HG02571 (cell line): ENCODE results near the gene TXNL4A.
"Not testable (repeated sequence)": the region's sequence is repeated elsewhere in the genome, so short reads cannot be mapped to it uniquely, and the experiment has no call there.

Experiments
- ATAC-seq: cut with Tn5 transposase; IDR thresholded peaks from one replicate; pipeline ENCODE4 v1.9.1; 2021; ENCODE audit warnings: mild to moderate bottlenecking, moderate library complexity; ENCODE audit not compliant: unreplicated experiment

TXNL4A gene

DNA sequence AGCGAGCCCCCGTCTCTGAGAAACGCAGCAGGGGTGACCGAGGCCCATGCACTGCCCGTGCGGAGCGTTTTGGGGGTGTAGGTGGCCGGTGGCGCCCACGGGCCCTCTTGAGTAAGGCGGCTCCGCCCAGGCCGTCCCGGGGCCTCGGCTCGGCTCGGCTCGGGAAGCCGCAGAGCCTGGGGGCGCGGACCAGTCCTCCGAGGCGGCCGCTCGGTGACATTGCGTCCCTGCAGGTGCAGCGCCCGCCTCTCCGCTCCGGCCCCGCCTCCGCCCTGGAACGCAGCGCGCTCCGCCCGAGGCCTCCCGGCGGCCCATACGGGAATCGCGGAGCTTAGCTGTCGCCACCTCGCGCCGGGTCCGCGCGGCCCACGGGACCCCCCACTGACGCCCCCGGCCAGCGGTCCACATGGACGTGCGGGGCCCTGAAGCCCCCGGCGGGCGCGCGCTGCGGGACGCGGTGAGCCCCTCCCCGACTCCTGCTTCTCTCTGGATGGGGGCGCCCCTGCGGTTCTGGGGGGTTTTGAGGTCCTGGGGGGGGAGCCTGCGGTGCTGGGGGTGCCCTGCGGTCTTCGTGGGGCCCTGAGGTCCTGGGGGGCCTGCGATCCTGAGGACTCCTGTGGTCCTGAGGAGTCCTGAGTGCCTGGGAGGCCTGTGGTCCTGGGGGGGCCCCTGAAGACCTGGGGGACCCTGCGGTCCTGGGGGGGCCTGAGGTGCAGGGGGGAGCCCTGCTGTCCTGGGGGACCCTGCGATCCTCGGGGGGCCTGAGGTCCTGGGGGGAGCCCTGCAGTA is 23.8 kb downstream of the TXNL4A start, which contains the start of gene HSBP1L1:
Gene HSBP1L1 (plus strand): TSS at position 314 of the 789 bp plus-strand sequence. CDS start 93 bp downstream, at position 407.
- peak; percentile 68 for ATAC-seq

GRCh38 chr18:79963658-79964329 is 24.6 kb downstream of the TXNL4A start:
- ATAC-seq, result no peak

DNA sequence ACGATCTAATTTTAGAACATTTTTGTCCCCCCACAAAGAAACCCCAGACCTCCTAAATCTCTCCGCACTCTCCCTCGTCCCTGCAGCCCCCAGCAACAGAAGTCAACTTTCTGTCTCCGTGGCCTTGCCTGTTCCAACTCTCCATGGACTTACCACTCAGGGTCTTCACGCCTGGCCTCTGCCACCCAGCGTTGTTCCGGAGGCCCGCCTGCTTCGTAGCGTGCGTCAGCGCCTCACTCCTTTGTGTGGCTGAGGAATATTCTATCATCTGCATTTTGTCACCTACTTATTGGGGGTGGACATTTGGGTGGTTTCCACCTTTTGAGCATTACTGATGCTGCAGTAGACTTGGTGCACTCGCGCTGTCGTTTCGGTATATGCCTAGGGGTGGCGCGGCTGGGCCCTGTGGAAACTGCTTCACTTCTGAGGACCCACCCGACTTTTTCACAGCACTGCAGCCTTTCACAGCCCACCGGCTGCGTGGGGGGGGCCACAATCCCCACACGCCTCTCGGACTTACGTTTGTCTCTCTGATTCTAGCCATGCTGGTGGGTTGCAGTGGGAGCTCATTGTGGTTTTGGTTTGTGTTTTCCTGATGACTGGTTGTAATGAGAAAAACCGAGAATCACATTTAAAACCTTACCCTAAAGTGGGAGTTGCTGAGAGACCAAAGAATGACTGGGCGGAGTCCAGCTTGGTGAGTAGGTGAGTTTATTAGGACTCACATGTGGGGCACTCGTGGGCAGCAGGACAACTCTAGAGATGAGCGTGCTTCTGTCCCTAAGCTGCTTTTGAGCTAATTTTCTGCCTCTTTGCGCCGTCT is 25.3 kb downstream of the TXNL4A start:
- peak; percentile 55 for ATAC-seq

DNA sequence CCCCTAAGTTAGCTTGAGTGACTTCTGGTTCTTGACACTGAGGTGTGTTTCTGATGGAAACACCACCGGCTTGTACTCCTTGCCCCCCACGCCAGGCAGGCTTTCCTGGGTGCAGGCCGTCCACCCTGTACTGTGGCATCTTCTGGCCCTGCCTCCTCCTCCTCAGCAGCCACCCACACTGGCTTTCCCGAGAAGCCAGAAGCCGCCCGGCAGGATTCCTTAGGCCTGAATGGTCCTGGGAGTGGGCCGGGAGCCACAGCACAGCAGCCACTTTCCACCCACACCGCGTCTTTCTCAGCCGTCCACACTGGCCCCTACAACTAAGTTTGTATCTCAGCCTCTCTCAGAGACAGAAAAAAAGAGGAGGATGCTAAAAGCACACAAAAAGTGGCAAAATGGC is 26.1 kb downstream of the TXNL4A start:
- no peak for ATAC-seq

- no peak for ATAC-seq
These were observed 26.7 kb downstream of the TXNL4A start for GRCh38 chr18:79961527-79962291.

DNA sequence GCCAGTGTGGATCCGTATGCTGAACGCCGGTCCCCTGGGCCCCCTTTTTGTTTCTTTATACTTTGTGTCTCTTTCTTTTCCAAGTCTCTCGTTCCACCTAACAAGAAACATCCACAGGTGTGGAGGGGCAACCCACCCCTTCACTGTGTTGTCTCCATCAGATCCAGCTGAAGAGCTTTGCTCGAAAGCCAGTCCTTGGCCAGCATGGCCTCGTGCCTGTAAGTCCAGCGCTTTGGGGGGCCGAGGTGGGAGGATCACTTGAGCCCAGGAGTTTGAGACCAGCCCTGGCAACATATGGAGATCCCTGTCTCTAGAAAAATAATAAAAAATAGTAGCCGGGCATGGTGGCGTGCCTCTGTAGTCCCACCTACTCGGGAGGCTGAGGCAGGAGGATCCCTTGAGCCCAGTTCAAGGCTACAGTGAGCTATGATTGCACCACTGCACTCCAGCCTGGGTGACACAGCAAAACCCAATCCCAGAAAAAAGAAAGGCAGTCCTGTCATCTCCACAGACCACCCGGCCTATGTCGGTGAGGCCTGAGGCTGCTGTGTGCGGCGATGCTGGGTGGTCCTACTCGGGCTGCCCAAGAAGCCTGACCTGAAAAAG is 27.3 kb downstream of the TXNL4A start:
- no peak for ATAC-seq

- ATAC-seq, result not testable (repeated sequence)
These were observed 28.1 kb downstream of the TXNL4A start for GRCh38 chr18:79960161-79960801.

- no peak for ATAC-seq
These were observed 29.4 kb downstream of the TXNL4A start for GRCh38 chr18:79958981-79959380.

DNA sequence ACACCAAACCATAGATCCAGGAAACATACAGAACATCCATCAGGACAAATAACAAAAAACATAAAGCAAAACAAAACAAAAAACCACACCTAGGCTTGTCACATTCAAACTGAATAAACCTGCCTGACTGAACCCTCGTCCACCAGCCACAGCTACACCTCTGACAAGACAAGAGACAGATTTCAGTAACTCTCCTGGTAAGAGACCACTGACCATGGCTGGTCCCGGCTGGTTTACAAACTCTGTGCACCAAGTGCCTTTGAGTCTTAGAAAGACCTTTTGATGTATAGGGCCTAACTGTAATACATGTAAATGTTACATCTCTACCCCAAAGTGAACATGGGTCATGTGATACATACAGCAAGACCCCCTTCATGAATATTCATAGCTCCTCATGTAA is 32.1 kb downstream of the TXNL4A start:
- ATAC-seq, result no peak

DNA sequence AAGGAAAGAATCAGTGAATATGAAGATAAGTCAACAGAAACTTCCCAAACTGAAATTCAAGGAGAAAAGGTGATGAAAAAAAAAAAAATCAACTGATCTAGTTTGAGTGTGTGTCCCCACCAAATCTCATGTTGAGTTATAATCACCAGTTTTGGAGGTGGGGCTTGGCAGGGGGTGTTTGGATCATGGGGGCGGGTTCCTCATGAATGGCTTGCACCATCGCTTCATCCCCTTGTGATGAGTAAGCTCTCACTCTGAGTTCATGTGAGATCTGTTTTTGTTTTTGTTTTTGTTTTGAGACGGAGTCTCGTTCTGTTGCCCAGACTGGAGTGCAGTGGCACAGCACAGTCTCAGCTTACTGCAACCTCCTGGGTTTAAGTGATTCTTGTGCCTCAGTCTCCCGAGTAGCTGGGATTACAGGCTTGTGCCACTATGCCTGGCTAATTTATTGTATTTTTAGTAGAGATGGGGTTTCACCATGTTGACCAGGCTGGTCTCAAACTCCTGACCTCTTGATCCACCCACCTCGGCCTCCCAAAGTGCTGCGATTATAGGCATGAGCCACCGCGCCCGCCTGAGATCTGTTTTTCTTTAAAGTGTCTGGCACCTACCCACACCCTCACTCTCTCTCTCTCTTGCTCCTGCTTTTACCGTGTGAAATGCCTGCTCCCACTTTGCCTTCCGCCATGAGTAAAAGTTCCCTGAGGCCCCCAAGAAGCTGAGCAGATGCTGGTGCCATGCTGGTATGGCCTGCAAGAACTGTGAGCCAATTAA is 32.9 kb downstream of the TXNL4A start:
- no peak for ATAC-seq

- ATAC-seq, result no peak
These were observed 33.6 kb downstream of the TXNL4A start for GRCh38 chr18:79954791-79955190.

GRCh38 chr18:79953971-79954651 is 34.3 kb downstream of the TXNL4A start:
- no peak for ATAC-seq

DNA sequence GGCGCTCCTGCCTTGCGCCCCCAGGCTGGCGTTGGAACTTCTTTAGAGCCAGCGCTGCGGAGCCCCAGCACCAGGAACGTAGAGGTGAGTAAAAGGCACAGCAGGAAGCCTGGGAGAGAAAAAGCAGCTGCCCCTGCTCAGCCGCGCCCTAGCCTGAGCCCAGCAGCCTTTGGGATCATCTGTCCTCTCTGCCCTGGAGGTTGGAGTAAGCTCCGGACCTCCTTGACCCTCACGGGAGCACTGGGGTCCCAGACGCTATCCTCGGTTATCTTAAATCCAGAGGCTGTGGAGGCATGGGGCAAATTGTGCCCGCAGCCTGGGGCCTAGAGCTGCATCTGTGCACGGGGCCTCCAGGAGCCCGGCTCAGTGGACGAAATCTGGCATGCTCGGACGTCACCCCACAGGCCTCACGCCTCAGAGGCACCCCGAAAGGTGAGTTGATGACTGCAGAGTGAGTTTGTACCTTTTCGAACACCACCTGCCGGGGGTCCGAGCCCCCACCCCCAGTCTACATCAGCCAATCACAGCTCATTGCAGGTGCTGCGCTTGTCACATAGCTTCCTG is 35.3 kb downstream of the TXNL4A start:
- no peak for ATAC-seq

DNA sequence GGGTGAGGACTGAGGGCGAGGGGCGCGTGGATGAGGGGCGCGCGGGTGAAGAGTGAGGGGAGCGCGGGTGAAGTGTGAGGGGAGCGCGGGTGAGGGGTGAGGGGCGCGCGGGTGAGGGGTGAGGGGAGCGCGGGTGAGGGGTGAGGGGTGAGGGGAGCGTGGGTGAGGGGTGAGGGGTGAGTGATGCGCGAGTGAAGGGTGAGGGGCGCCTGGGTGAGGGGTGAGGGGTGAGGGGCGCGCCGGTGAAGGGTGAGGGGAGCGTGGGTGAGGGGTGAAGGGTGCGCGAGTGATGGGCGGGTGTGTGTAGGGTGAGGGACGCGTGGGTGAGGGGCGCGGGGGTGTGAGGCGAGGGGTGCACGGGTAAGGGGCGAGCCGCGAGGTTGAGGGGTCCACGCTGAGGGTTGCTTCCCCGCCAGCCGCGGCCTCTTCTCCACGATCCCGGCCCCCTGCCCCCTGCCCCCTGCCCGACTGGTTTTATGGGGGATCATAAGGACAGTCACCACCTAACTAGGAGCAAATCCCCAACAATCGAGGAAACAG is 35.8 kb downstream of the TXNL4A start:
- no peak for ATAC-seq

DNA sequence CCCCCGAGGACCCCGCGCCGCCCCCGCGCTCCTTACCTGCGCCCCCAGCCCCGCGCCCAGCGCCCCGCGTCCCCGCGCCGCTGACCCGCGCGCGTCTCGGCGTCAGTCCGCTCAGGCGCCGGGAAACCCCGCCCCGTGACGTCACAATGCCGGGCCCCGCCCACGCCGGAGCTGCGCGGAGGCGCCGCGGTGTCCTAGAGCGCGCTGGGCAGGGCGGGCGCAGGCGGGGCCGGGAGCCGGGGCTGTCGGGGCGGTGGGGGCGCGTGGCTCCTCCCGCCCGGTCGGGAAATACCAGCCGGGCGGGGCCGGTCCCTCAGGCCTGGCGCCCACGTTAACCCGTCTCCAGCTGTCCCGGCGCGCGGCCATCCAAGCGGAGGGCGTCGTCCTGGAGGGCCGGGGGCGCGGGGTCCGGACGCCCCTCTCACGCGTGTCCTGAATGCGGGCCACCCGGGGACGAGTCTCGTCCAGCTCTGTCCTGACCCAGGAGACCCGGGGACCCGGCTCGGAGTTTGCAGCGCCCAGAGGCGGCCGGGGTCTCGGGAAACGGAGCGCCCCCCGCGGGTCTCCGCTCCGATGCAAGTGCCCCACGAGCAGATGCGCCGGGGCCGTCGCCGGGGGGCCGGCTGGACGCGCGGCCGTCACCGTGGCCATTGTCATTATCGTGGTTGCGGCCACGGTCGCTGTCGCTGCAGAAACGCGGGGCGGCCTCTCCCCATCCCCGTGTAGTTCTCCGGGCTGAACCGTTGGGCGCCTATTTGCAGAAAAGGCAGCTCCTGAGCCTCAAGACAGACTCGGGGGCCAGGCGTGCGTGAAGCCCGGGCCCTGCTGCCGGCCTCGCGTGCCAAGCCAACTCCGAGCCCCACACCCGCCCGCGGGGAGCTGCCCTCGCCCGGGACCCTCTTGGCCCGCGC is 36.6 kb downstream of the TXNL4A start, which contains the start of gene SLC66A2:
Gene SLC66A2 (minus strand): TSS at position 109 of the 911 bp plus-strand sequence. CDS start 727 bp downstream, outside the sequence.
- ATAC-seq, result peak; percentile 69

DNA sequence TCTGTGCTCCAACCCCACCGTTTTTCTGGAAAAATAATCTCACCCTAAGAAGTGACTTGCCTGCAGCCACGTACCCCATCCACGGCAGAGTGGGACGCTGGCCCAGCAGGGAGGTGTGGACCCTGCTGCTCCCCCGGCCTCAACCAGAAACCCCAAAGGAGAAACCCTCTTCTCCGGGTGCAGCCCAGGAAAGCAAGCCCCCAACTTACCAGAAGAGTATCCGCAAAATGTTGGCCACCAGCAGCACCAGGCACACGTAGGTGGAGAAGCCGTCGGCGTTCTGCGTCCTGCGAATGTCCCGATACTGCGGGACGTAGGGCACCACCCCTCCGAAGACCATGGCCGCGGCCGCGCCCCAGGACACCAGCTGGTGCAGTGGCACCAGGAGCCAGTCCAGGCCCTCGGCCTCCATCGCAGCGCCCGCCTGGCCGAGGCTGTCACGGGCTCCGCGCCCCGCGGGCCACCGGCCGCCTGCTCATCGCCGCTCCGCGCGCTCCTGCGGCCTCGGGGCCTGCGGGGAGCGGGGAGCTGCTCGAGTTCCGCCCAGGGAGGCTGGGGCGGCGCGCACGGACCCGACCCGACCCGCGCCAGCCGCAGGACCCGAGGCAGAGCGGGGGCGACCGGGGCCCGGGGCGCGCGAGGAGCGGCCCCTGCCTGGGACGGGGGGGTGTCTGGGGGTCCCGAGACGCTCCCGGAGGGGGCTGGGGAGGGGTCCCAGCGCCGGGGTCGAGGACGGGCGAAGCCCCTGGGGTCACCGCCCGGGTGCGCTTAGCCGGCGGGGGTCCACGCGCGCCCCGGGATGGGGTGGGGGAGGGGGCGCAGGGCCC is 37.6 kb downstream of the TXNL4A start:
- no peak for ATAC-seq
